ENCODE results near the gene MACROD2.

Gene MACROD2

GRCh38 chr20:14406495-14406894, 411.2 kb downstream of the MACROD2 start:
- DNase-seq (ENCODE audit: low read depth, low spot score) = no peak

GRCh38 chr20:14407336-14407735, 412.0 kb downstream of the MACROD2 start:
- no peak for DNase-seq (ENCODE audit: low read depth, low spot score)

GRCh38 chr20:14410869-14411555, 415.7 kb downstream of the MACROD2 start:
- DNase-seq (ENCODE audit: low read depth, low spot score) = no peak

- no peak for DNase-seq (ENCODE audit: low read depth, low spot score)
Measured at GRCh38 chr20:14412065-14412681, 416.9 kb downstream of the MACROD2 start.

GRCh38 chr20:14413835-14414234, 418.5 kb downstream of the MACROD2 start:
- no peak for DNase-seq (ENCODE audit: low read depth, low spot score)

GRCh38 chr20:14414560-14414959, 419.2 kb downstream of the MACROD2 start:
- no peak for DNase-seq (ENCODE audit: low read depth, low spot score)

GRCh38 chr20:14415467-14415866, 420.2 kb downstream of the MACROD2 start:
- no peak for DNase-seq (ENCODE audit: low read depth, low spot score)

GRCh38 chr20:14418376-14418775, 423.1 kb downstream of the MACROD2 start:
- DNase-seq (ENCODE audit: low read depth, low spot score) = no peak

- no peak for DNase-seq (ENCODE audit: low read depth, low spot score)
Measured at GRCh38 chr20:14422892-14423291, 427.6 kb downstream of the MACROD2 start.

GRCh38 chr20:14431568-14431967, 436.3 kb downstream of the MACROD2 start:
- no peak for DNase-seq (ENCODE audit: low read depth, low spot score)

DNA sequence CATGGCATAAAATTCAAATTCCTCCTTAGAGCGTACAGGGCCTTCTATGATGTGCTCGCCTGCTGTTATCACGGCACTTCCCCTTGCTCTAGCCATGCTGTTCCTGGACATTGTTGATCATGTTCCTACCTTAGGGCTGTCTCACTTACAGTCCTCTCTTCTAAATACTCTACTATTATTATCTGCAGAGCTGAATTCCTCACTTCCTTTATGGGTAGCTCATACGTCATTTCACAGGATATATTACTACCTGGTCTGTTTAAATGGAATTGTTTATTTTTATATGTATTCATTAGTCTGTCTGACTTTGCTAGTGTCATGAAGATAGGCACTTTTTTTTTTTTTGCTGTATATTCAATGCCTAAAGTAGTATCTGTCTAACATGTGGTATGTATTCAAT, 436.8 kb downstream of the MACROD2 start:
- DNase-seq (ENCODE audit: low read depth, low spot score) = no peak

- no peak for DNase-seq (ENCODE audit: low read depth, low spot score)
Measured at GRCh38 chr20:14432597-14432996, 437.3 kb downstream of the MACROD2 start.

GRCh38 chr20:14434384-14435136, 439.2 kb downstream of the MACROD2 start:
- no peak for DNase-seq (ENCODE audit: low read depth, low spot score)

DNA sequence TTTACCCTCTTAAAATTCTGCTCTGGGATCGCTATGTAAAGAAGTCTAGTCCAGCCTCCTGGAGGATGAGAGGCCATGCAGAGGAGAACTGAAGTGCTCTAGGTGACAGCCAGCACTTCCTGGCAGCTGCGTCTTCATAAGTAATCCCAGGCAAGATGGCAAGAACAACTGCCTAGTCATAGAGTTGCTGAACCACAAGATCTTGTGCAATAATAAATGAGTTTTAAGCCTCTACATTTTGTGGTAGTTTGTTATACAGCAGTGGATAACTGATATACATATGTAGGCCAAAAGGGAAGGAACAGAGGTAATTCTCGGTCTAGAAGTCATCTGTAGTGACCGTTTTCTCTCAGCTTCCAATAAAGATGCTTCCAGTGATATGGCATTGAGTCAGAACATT, 445.9 kb downstream of the MACROD2 start:
- no peak for DNase-seq (ENCODE audit: low read depth, low spot score)

DNA sequence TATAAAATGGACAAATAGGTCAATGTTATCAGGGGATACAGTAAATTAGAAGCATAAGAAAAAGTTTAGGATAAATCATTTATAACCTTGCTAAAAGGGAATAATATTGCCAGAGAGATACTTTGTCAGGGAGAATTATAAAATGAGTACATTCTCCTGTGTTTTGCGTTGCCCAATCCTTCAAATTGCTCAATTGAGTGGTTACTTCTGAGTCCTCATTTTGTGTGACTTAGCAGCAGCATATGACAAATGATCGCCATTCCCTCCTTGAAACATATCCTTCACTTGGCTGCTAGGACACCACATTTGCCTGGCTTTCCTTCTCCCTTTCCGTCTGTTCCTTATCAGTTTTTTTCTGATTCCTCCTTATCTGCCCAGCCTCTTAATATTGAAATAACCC, 448.8 kb downstream of the MACROD2 start:
- no peak for DNase-seq (ENCODE audit: low read depth, low spot score)

DNA sequence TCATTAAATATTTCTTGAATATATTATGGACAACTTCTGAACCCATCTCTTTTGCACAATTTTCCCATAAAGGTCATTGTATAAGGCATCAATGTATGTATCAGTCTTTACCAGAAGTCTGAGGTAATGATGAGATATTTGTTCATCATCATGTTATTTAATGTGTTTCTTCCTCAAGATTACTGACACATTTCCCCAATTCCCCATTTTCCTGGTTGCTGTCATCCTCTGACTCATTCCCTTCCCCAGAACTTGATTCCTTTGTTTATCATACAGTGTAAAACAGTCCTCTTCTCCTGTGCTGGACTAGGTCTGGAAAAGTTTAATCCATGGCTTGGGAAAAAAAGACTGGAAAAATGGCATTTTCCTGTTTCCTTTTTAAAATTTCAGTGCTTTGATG, 450.0 kb downstream of the MACROD2 start:
- DNase-seq (ENCODE audit: low read depth, low spot score) = no peak

DNA sequence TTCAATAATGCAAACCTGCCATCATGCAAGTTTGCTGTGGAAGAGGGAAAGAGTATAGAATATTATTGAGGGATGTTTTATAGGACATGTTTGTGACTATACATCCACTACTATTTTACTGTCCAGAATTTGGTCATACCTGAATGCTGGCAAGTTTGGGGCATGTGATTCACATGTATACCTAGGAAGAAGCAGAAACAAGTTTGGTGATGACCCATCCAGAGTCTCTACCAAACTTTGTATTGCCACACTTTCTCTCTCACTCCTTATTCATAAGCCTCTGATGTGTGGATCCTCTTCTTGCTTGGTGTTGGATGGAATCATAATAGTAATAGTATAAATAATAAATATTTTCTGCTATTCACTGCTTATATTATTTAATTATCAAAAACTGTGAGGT, 450.6 kb downstream of the MACROD2 start:
- DNase-seq (ENCODE audit: low read depth, low spot score) = no peak

DNA sequence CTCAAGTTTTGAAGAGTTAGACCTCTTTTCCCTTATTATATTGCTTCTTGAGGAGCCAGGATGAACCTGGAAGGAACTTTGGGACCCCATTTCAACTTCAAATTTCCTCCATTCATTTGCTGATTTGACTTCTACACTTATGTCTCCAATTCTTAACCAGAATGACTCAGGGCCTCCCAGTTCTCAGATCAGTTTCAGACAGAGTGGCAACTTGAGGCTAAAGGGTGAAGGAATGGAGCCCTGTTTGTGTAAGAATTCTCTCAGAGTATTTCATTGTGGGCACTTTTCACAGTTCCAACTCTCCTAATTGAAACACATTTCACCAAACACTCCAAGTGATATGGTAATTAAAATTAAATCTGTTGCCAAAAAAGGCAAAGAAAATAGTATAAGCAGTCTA, 451.1 kb downstream of the MACROD2 start:
- DNase-seq (ENCODE audit: low read depth, low spot score) = no peak

GRCh38 chr20:14449323-14449722, 454.0 kb downstream of the MACROD2 start:
- no peak for DNase-seq (ENCODE audit: low read depth, low spot score)

- no peak for DNase-seq (ENCODE audit: low read depth, low spot score)
Measured at GRCh38 chr20:14450256-14450655, 454.9 kb downstream of the MACROD2 start.

DNA sequence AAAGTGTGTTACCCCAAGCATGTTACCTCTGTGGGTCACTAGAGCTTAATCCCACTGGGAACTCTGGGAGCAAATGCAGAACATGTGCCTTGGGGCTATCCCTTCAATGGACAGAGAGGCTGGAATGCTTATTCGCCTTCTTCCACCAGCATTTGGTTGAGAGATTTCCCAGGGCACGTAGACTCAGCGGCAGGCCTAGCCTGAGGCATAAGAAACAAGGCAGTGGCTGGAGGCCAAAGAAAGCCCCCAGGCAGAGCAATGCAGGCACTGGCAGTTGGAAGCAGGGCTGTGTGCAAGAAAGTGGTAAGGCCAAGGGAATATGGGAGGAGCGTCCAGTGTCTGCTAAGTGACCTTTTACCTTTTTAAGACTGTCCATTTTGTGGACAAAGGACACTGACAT, 456.1 kb downstream of the MACROD2 start:
- no peak for DNase-seq (ENCODE audit: low read depth, low spot score)

DNA sequence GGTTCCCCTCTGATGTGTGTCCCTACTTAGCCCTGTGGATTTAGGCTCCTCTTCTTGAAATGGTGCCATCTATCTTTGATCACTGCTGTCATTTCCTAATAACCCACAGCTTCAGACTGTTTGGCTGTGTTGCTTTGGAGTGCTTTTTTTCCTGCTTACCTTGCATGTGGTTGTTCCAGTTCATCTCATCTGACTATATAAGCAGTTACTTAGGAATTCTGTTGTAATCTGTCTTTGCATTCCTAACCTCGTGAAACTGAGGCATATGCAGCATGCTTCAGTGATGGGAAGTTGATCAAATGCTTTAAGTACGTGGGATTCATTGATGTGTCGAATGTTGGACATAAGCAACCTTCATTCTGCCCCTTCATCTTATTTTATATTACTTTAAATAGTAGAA, 457.9 kb downstream of the MACROD2 start:
- DNase-seq (ENCODE audit: low read depth, low spot score) = no peak

- no peak for DNase-seq (ENCODE audit: low read depth, low spot score)
Measured at GRCh38 chr20:14454296-14454695, 459.0 kb downstream of the MACROD2 start.
